SK-N-SH (cell line): ENCODE results near the gene CALD1. TPM values are rescaled to one million over a fixed set of nuclear protein-coding genes. Genes with fewer than 3 reads are reported as not detected.

Experiments used
- CTCF ChIA-PET: fragments of 300-600, 350-600 bp; formaldehyde crosslinking; extraction: SDS; loops from one replicate; lab custom pipeline; 2021; lab: Yijun Ruan, JAX
- POLR2A ChIA-PET: fragments of 350-600 bp; sonication (Branson Sonifier 250); formaldehyde crosslinking; extraction: SDS; loops from one replicate; lab custom pipeline; 2020; ENCODE audit warnings: antibody characterized with exemption, inconsistent platforms; lab: Yijun Ruan, JAX
- DNase-seq: peaks from one replicate; pipeline ENCODE4 v3.0.0; 2012
- H2AFZ ChIP-seq: fragments of 200-600 bp; sonication (generic); 2 replicates; pipeline ENCODE4 v1.8.1; 2016; ENCODE audit warnings: antibody characterized with exemption, mild to moderate bottlenecking, low read depth
- H3F3A ChIP-seq: fragments of 200-600 bp; sonication (generic); replicated peaks from 2 replicates; pipeline ENCODE3; 2016; ENCODE audit warnings: antibody characterized with exemption, mild to moderate bottlenecking; ENCODE audit not compliant: insufficient read depth
- H3K27ac ChIP-seq, 2 experiments: fragments of 200-500 bp in 1 of 2; fragments of 200-600 bp in 1 of 2; sonication (Bioruptor generic) in 1 of 2; sonication (generic), shearing (Covaris generic) in 1 of 2; 2 replicates each; pipeline versions ENCODE4 v1.5.1 to v1.6.1; 2014 to 2016; ENCODE audit warnings: low read depth in 2 of 2, inconsistent platforms in 1 of 2, low read length in 1 of 2, mild to moderate bottlenecking in 1 of 2, mixed read lengths in 1 of 2
- H3K27me3 ChIP-seq: fragments of 200-600 bp; sonication (generic), shearing (Covaris generic); 2 replicates; pipeline ENCODE4 v1.6.1; 2016; ENCODE audit warnings: mixed run types; ENCODE audit not compliant: insufficient read depth
- H3K36me3 ChIP-seq, 2 experiments: fragments of 200-500 bp in 1 of 2; fragments of 200-600 bp in 1 of 2; sonication (Bioruptor generic) in 1 of 2; sonication (generic) in 1 of 2; replicated peaks in 1 of 2; 2 replicates each; pipeline versions ENCODE3 to v1.5.1; 2014 to 2016; ENCODE audit warnings: low read length in 1 of 2, mild to moderate bottlenecking in 1 of 2; ENCODE audit not compliant: insufficient read depth in 2 of 2, control insufficient read depth in 1 of 2
- H3K4me1 ChIP-seq, 2 experiments: fragments of 200-500 bp in 1 of 2; fragments of 200-600 bp in 1 of 2; sonication (Bioruptor generic) in 1 of 2; sonication (generic), shearing (Covaris generic) in 1 of 2; 2 replicates each; pipeline versions ENCODE4 v1.5.1 to v1.6.1; 2014 to 2016; ENCODE audit warnings: low read depth in 1 of 2, low read length in 1 of 2, mixed run types in 1 of 2; ENCODE audit not compliant: insufficient read depth in 2 of 2, control insufficient read depth in 1 of 2
- H3K4me2 ChIP-seq: fragments of 200-600 bp; sonication (generic), shearing (Covaris generic); 2 replicates; pipeline ENCODE4 v1.6.1; 2017; ENCODE audit warnings: mixed run types
- H3K4me3 ChIP-seq, 2 experiments: fragments of 200-500 bp in 1 of 2; fragments of 200-600 bp in 1 of 2; sonication (Bioruptor generic) in 1 of 2; sonication (generic), shearing (Covaris generic) in 1 of 2; 2 replicates each; pipeline versions ENCODE4 v1.5.1 to v1.8.1; 2014 to 2016; ENCODE audit warnings: low read depth in 2 of 2, inconsistent platforms in 1 of 2, low read length in 1 of 2, mild to moderate bottlenecking in 1 of 2, mixed read lengths in 1 of 2, moderate library complexity in 1 of 2
- H3K79me2 ChIP-seq: fragments of 200-600 bp; sonication (generic); 2 replicates; pipeline ENCODE4 v1.8.1; 2017; ENCODE audit warnings: mild to moderate bottlenecking; ENCODE audit not compliant: insufficient read depth
- H3K9ac ChIP-seq: fragments of 200-600 bp; sonication (generic); 2 replicates; pipeline ENCODE4 v1.6.1; 2017; ENCODE audit warnings: mixed run types
- H3K9me2 ChIP-seq: fragments of 200-600 bp; sonication (generic); 2 replicates; pipeline ENCODE4 v1.6.1; 2017; ENCODE audit warnings: mixed run types
- H3K9me3 ChIP-seq: fragments of 200-600 bp; sonication (generic); 2 replicates; pipeline ENCODE4 v1.6.1; 2017; ENCODE audit warnings: mixed run types, mild to moderate bottlenecking, moderate library complexity
- H4K20me1 ChIP-seq: fragments of 200-600 bp; sonication (generic); 2 replicates; pipeline ENCODE4 v1.6.1; 2017; ENCODE audit warnings: mild to moderate bottlenecking, mixed run types; ENCODE audit not compliant: insufficient read depth
- CHD2 ChIP-seq: fragments of 150-350 bp; IDR thresholded peaks from 2 replicates; pipeline ENCODE4 v1.6.1; 2018; ENCODE audit warnings: low read length; ENCODE audit not compliant: partially characterized antibody
- EP300 ChIP-seq, 2 experiments: IDR thresholded peaks; 2 replicates each; pipeline versions ENCODE4 v1.4.0 to v1.6.1; 2012; ENCODE audit warnings: borderline replicate concordance in 1 of 2, low read depth in 1 of 2, low read length in 1 of 2
- FOXJ3 ChIP-seq: sonication (generic); formaldehyde crosslinking; IDR thresholded peaks from 2 replicates; pipeline ENCODE4 v1.5.1; 2020; ENCODE audit warnings: mild to moderate bottlenecking, missing genetic modification reagents
- FOXM1 ChIP-seq: IDR thresholded peaks from 2 replicates; pipeline ENCODE4 v1.4.0; 2012; ENCODE audit warnings: low read depth, mild to moderate bottlenecking
- GABPA ChIP-seq: IDR thresholded peaks from 2 replicates; pipeline ENCODE4 v1.4.0; 2012; ENCODE audit warnings: low read depth, mild to moderate bottlenecking
- GATA2 ChIP-seq: sonication (generic); formaldehyde crosslinking; IDR thresholded peaks from 2 replicates; pipeline ENCODE4 v1.5.0; 2020; ENCODE audit warnings: mild to moderate bottlenecking, missing genetic modification reagents
- MEF2A ChIP-seq: IDR thresholded peaks from 2 replicates; pipeline ENCODE4 v1.4.0; 2012; ENCODE audit warnings: low read depth, borderline replicate concordance
- MXI1 ChIP-seq: IDR thresholded peaks from 2 replicates; pipeline ENCODE4 v1.6.1; 2012; ENCODE audit warnings: mild to moderate bottlenecking, low read depth, low read length, improper control_type of control experiment
- NFIC ChIP-seq: IDR thresholded peaks from 2 replicates; pipeline ENCODE4 v1.4.0; 2012; ENCODE audit warnings: borderline replicate concordance
- NRF1 ChIP-seq: IDR thresholded peaks from 2 replicates; pipeline ENCODE4 v1.6.1; 2012; ENCODE audit warnings: low read depth, mild to moderate bottlenecking, low read length
- POLR2AphosphoS5 ChIP-seq: IDR thresholded peaks from 2 replicates; pipeline ENCODE4 v1.6.1; 2012; ENCODE audit warnings: low read depth, low read length
- RAD21 ChIP-seq: IDR thresholded peaks from 2 replicates; pipeline ENCODE4 v1.6.1; 2012; ENCODE audit warnings: mild to moderate bottlenecking, low read length
- RCOR1 ChIP-seq: fragments of 150-350 bp; IDR thresholded peaks from 2 replicates; pipeline ENCODE4 v1.6.1; 2017; ENCODE audit warnings: antibody characterized with exemption, low read length
- RFX5 ChIP-seq: IDR thresholded peaks from 2 replicates; pipeline ENCODE4 v1.6.1; 2012; ENCODE audit warnings: mild to moderate bottlenecking, improper control_type of control experiment, low read length
- TCF12 ChIP-seq: IDR thresholded peaks from 2 replicates; pipeline ENCODE4 v1.4.0; 2012
- TEAD4 ChIP-seq: IDR thresholded peaks from 2 replicates; pipeline ENCODE4 v1.4.0; 2012; ENCODE audit warnings: mild to moderate bottlenecking, borderline replicate concordance; ENCODE audit not compliant: insufficient read depth
- YY1 ChIP-seq: IDR thresholded peaks from 2 replicates; pipeline ENCODE4 v1.4.0; 2012; ENCODE audit warnings: low read depth, mild to moderate bottlenecking
- WGBS: methylation state at CpG from one replicate; pipeline ENCODE4 v1.1.6; 2017; ENCODE audit warnings: low lambda C conversion rate; 5-methylcytosine and 5-hydroxymethylcytosine counted together
- polyA plus RNA-seq, 3 experiments: library from polyadenylated mRNA; depleted of rRNA; stranded (reverse); fragments of >200 nt; gene quantifications; 2 replicates each; pipeline ENCODE4 v1.2.3, GENCODE V29; 2012
- TF ChIP-seq, protein P1 (sequence below): IDR thresholded peaks from 2 replicates; pipeline ENCODE4 v1.4.0; 2012; ENCODE audit warnings: low read depth, borderline replicate concordance
- TF ChIP-seq, protein P2 (sequence below): IDR thresholded peaks from 2 replicates; pipeline ENCODE4 v1.4.0; 2012; ENCODE audit warnings: low read depth, borderline replicate concordance
- TF ChIP-seq, protein P3 (sequence below): fragments of 200-600 bp; sonication (generic); IDR thresholded peaks from 2 replicates; pipeline ENCODE4 v1.6.1; 2017; ENCODE audit warnings: antibody characterized with exemption, mild to moderate bottlenecking, moderate library complexity

CALD1 gene
- polyA plus RNA-seq, 1 of the 3 experiments (the other 2 are of a cell fraction), result 299 TPM

DNA sequence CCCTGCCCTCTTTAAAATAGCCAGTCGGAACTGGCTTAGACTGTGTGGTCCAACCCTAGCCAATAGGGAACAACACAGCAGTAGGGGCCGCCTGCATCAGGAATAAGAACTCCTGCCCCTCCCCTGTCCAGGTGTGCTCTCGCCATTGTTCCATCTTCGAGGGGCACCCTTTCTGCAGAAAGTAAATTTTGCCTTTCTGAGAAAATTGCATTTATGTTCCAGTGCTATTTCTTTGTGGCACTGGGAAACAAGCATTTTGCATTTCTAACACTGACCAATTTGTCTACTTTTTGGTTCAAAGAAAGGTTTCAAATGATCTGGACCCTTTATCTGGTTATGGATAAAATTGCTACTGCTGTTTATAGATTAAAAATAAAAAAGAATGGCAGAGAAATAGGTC lies 116.6 kb downstream of the CALD1 start:
- TF ChIP-seq, protein P1, sequence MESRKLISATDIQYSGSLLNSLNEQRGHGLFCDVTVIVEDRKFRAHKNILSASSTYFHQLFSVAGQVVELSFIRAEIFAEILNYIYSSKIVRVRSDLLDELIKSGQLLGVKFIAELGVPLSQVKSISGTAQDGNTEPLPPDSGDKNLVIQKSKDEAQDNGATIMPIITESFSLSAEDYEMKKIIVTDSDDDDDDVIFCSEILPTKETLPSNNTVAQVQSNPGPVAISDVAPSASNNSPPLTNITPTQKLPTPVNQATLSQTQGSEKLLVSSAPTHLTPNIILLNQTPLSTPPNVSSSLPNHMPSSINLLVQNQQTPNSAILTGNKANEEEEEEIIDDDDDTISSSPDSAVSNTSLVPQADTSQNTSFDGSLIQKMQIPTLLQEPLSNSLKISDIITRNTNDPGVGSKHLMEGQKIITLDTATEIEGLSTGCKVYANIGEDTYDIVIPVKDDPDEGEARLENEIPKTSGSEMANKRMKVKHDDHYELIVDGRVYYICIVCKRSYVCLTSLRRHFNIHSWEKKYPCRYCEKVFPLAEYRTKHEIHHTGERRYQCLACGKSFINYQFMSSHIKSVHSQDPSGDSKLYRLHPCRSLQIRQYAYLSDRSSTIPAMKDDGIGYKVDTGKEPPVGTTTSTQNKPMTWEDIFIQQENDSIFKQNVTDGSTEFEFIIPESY, result no peak
- TF ChIP-seq NFIC (no peak), EP300 (IDR thresholded peaks at IDR 0.05; ENCODE audit: borderline replicate concordance in 1 of 2, low read depth in 1 of 2, low read length in 1 of 2) (no peak), TCF12 (no peak), GABPA (no peak), RAD21 (no peak), GATA2 (CRISPR knock-in tag) (no peak), RCOR1 (no peak), TEAD4 (no peak)
- TF ChIP-seq, all 33 proteins: peak for 0
- peaks cover 19 to 24% of the 10 kb centered on the region in 2 experiments; a peak in 3 of 4 replicates for H3K4me1 ChIP-seq
- POLR2A ChIA-PET, result no interaction called here
- H2AFZ ChIP-seq, result no peak overlapping the region
- no peak overlapping the region for H3K9ac ChIP-seq
- H3K36me3 ChIP-seq, result peaks cover 15 to 75% of the 10 kb centered on the region in 2 experiments
- no peaks in the 10 kb centered on the region for H3K27me3 ChIP-seq
- CTCF ChIA-PET, result no interaction called here
- 89% methylated on average over 4 of the region's 4 CpGs for WGBS
- DNase-seq, result no peak
- no peaks in the 10 kb centered on the region for H3K9me2 ChIP-seq
- H3K4me2 ChIP-seq, result no peak overlapping the region
- H3K79me2 ChIP-seq, result peaks cover 98% of the 10 kb centered on the region
- no peak overlapping the region for H3K4me3 ChIP-seq
- peaks cover 7% of the 10 kb centered on the region; the same call in 1 of the 2 replicates for H3K9me3 ChIP-seq
- H3K27ac ChIP-seq, result no peak overlapping the region
- peaks cover 22% of the 10 kb centered on the region for H3F3A ChIP-seq
- H4K20me1 ChIP-seq, result peaks cover 31% of the 10 kb centered on the region

DNA sequence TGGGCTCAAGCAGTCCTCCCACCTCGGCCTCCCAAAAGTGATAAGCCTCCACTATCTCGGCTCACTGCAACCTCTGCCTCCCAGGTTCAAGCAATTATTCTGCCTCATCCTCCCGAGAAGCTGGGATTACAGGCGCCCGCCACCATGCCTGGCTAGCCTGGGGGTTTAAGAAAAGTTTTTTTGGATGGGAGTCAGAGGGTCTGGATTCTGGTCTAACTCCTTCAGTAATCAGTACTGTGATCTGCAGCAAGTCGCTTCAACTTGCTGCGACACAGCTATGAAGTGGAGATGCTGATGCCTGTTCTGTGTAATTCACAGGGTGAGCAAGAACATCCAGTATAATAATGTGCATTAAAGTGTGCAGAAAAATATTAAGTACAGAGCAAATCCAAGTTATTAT lies 118.5 kb downstream of the CALD1 start:
- Histone ChIP-seq H3K9me3 (peaks cover 7% of the 10 kb centered on the region; the same call in 1 of the 2 replicates), H3K9ac (no peak overlapping the region), H3K79me2 (peaks cover 100% of the 10 kb centered on the region), H3K4me2 (no peak overlapping the region), H3K27ac (no peak overlapping the region), H3K4me1 (peaks cover 10 to 22% of the 10 kb centered on the region in 2 experiments; a peak in 3 of 4 replicates), H3K27me3 (no peaks in the 10 kb centered on the region), H3F3A (peaks cover 14% of the 10 kb centered on the region), H2AFZ (no peak overlapping the region), H3K4me3 (no peak overlapping the region), H3K36me3 (peaks cover 33 to 82% of the 10 kb centered on the region in 2 experiments), H3K9me2 (no peaks in the 10 kb centered on the region), H4K20me1 (peaks cover 49% of the 10 kb centered on the region)
- DNase-seq, result no peak
- POLR2A ChIA-PET, result interaction anchor here (0.6 kb wide), 1 partner anchor 328 kb away, joined by 3 read pairs; no protein-coding TSS in a partner anchor
- 96% methylated on average over 7 of the region's 7 CpGs for WGBS
- CTCF ChIA-PET, result interaction anchor here (0.8 to 1.1 kb wide), 3 partner anchors 14 to 292 kb away, joined by 3 read pairs; no protein-coding TSS in a partner anchor
- TF ChIP-seq MEF2A, result no peak
- TF ChIP-seq POLR2AphosphoS5, result no peak
- no peak for TF ChIP-seq FOXM1
- no peak for TF ChIP-seq EP300 (IDR thresholded peaks at IDR 0.05; ENCODE audit: borderline replicate concordance in 1 of 2, low read depth in 1 of 2, low read length in 1 of 2)
- no peak for TF ChIP-seq FOXJ3 (CRISPR knock-in tag)
- no peak for TF ChIP-seq NFIC
- TF ChIP-seq RFX5, result no peak
- TF ChIP-seq, protein P1, result no peak
- TF ChIP-seq CHD2, result no peak
- no peak for TF ChIP-seq YY1
- no peak for TF ChIP-seq MXI1
- TF ChIP-seq TEAD4, result no peak
- TF ChIP-seq, protein P2, sequence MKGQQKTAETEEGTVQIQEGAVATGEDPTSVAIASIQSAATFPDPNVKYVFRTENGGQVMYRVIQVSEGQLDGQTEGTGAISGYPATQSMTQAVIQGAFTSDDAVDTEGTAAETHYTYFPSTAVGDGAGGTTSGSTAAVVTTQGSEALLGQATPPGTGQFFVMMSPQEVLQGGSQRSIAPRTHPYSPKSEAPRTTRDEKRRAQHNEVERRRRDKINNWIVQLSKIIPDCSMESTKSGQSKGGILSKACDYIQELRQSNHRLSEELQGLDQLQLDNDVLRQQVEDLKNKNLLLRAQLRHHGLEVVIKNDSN, result no peak
- TF ChIP-seq, protein P3, sequence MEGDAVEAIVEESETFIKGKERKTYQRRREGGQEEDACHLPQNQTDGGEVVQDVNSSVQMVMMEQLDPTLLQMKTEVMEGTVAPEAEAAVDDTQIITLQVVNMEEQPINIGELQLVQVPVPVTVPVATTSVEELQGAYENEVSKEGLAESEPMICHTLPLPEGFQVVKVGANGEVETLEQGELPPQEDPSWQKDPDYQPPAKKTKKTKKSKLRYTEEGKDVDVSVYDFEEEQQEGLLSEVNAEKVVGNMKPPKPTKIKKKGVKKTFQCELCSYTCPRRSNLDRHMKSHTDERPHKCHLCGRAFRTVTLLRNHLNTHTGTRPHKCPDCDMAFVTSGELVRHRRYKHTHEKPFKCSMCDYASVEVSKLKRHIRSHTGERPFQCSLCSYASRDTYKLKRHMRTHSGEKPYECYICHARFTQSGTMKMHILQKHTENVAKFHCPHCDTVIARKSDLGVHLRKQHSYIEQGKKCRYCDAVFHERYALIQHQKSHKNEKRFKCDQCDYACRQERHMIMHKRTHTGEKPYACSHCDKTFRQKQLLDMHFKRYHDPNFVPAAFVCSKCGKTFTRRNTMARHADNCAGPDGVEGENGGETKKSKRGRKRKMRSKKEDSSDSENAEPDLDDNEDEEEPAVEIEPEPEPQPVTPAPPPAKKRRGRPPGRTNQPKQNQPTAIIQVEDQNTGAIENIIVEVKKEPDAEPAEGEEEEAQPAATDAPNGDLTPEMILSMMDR, result no peak
- no peak for TF ChIP-seq TCF12
- no peak for TF ChIP-seq NRF1
